Activated B cell treated with CpG ODN at 0.5 μM for 24 hours (primary cell): ENCODE measurements around the gene TFCP2L1. TPM values are rescaled to one million over a fixed set of nuclear protein-coding genes. Genes with fewer than 3 reads are reported as not detected.

Experiments used
- ATAC-seq: fragments of 200-7000 bp; cut with Tn5 transposase; one replicate; pipeline ENCODE4 v1.10.0; 2021; ENCODE audit warnings: low read depth, mild to moderate bottlenecking, moderate library complexity
- CTCF ChIA-PET: fragments of 350-600 bp; sonication (Branson Sonifier 250); formaldehyde crosslinking; loops from one replicate; lab custom pipeline; 2021; ENCODE audit warnings: antibody characterized with exemption; lab: Charles Lee
- POLR2A ChIA-PET: fragments of 350-600 bp; sonication (Branson Sonifier 250); formaldehyde crosslinking; loops from one replicate; lab custom pipeline; 2021; ENCODE audit warnings: antibody characterized with exemption; lab: Charles Lee
- DNase-seq: peaks from one replicate; pipeline ENCODE4 v3.0.0; 2022
- H3K27ac Mint-ChIP-seq: one replicate; pipeline ENCODE4 v1.8.0; 2020; ENCODE audit warnings: mixed read lengths
- H3K27me3 Mint-ChIP-seq: one replicate; pipeline ENCODE4 v1.8.0; 2021; ENCODE audit warnings: mixed read lengths
- H3K36me3 Mint-ChIP-seq: one replicate; pipeline ENCODE4 v1.8.0; 2021; ENCODE audit warnings: low read depth, mixed read lengths
- H3K4me1 Mint-ChIP-seq: one replicate; pipeline ENCODE4 v1.8.0; 2021; ENCODE audit warnings: mixed read lengths
- H3K4me3 Mint-ChIP-seq: one replicate; pipeline ENCODE4 v1.8.0; 2020; ENCODE audit warnings: mild to moderate bottlenecking, mixed read lengths
- H3K9me3 Mint-ChIP-seq: one replicate; pipeline ENCODE4 v1.8.0; 2020; ENCODE audit warnings: mixed read lengths
- intact Hi-C: fragments of 100-400 bp; cut with micrococcal nuclease; formaldehyde crosslinking; loops from one replicate; pipeline ENCODE4 v1.15.1; 2024
- total RNA-seq: library from RNA; stranded (reverse); gene quantifications from 2 replicates; pipeline ENCODE4 v1.2.3, GENCODE V29; 2022
- TF ChIP-seq, protein P1 (sequence below): fragments of 200-600 bp; IDR thresholded peaks from one replicate; pipeline ENCODE4 v1.8.0; 2022; ENCODE audit warnings: antibody characterized with exemption, mild to moderate bottlenecking

TFCP2L1 gene
- total RNA-seq, 1 donor from 2014 or later: 0.13 TPM

GRCh38 chr2:121238828-121239227 lies 46.2 kb downstream of the TFCP2L1 start:
- Mint-ChIP-seq H3K36me3 (no peaks in the 10 kb centered on the region), H3K27ac (no peak overlapping the region), H3K27me3 (peaks cover 4% of the 10 kb centered on the region), H3K9me3 (no peaks in the 10 kb centered on the region), H3K4me1 (no peaks in the 10 kb centered on the region), H3K4me3 (no peak overlapping the region)
- ATAC-seq (no peak), DNase-seq (no peak)
- TF ChIP-seq, protein P1, sequence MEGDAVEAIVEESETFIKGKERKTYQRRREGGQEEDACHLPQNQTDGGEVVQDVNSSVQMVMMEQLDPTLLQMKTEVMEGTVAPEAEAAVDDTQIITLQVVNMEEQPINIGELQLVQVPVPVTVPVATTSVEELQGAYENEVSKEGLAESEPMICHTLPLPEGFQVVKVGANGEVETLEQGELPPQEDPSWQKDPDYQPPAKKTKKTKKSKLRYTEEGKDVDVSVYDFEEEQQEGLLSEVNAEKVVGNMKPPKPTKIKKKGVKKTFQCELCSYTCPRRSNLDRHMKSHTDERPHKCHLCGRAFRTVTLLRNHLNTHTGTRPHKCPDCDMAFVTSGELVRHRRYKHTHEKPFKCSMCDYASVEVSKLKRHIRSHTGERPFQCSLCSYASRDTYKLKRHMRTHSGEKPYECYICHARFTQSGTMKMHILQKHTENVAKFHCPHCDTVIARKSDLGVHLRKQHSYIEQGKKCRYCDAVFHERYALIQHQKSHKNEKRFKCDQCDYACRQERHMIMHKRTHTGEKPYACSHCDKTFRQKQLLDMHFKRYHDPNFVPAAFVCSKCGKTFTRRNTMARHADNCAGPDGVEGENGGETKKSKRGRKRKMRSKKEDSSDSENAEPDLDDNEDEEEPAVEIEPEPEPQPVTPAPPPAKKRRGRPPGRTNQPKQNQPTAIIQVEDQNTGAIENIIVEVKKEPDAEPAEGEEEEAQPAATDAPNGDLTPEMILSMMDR: no peak
- CTCF ChIA-PET: no interaction called here
- intact Hi-C loops: no loop called here
- POLR2A ChIA-PET: no interaction called here

DNA sequence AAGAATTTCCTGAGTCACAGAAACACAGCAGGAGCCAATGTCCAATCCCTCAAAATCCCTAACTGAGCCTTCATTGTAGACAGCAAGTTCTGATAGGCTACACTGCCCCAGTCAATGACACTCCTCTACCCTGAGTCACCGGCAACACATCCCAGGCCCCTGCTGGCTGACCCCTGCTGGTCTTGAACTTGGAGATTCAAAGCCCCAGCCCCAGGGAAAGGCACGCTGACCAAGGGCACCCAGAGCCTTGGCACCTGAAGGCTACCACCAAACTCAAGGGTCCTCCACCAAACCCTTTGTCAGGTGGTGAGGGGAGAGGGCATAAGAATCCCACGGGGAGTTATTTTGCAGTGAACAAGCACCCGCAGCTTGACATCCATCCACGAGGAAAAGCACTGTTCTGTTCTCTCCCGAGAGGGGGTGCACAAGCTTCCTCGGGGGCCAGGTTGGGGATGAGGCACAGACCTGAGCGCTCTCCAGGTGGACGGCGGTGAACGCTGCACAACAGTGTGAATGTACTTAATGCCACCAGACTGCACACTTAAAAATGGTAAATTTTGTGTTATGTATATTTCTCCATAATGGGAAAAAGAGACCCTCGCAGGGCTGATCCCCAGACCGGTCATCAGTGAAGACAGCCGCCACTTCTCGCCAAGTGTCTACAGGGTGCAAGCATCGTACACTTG lies 46.9 kb downstream of the TFCP2L1 start:
- DNase-seq (no peak), ATAC-seq (no peak)
- POLR2A ChIA-PET: no interaction called here
- intact Hi-C loops: no loop called here
- Mint-ChIP-seq H3K9me3 (no peaks in the 10 kb centered on the region), H3K4me3 (no peak overlapping the region), H3K36me3 (no peaks in the 10 kb centered on the region), H3K27me3 (peaks cover 4% of the 10 kb centered on the region), H3K4me1 (no peaks in the 10 kb centered on the region), H3K27ac (no peak overlapping the region)
- CTCF ChIA-PET: no interaction called here
- TF ChIP-seq, protein P1: no peak

DNA sequence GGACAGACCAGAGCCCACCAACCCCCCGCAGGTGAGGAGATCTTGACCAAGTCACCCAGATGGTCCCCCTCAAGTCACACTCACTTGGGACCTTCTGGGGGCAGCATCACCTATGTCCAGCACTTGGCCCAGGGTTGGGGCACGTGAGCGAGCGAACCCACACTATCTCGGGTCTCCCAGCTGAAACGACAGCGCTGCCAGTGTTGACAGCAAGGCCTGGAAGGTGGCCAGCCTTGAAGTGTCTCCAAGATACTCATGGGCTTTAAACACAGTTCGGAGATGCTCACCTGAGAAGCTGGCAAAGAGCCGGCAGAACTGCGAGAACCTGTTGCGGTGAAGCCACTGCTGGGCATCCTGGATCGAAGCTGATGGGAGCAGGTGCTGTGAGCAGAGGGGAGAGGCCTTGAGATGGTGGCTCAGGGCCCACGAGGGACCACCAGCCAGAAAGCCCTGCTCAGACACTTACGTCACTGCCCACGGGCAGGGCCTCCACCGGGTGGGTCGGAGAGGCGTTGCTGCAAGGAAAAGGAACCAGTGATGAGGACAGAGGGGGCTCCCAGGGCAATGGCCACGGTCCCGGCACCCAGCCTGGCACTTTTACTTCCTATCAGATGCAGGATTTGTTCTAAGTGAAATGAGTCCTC lies 47.5 kb downstream of the TFCP2L1 start:
- Mint-ChIP-seq H3K4me1 (no peaks in the 10 kb centered on the region), H3K9me3 (no peaks in the 10 kb centered on the region), H3K4me3 (no peak overlapping the region), H3K27me3 (peaks cover 4% of the 10 kb centered on the region), H3K36me3 (no peaks in the 10 kb centered on the region), H3K27ac (no peak overlapping the region)
- no peak for DNase-seq
- CTCF ChIA-PET: no interaction called here
- ATAC-seq: no peak
- TF ChIP-seq, protein P1: no peak
- POLR2A ChIA-PET: no interaction called here
- intact Hi-C loops: no loop called here

GRCh38 chr2:121236650-121237180 lies 48.3 kb downstream of the TFCP2L1 start:
- ChIA-PET CTCF (no interaction called here), POLR2A (no interaction called here)
- Mint-ChIP-seq H3K36me3 (no peaks in the 10 kb centered on the region), H3K4me1 (no peaks in the 10 kb centered on the region), H3K27me3 (peaks cover 4% of the 10 kb centered on the region), H3K9me3 (no peaks in the 10 kb centered on the region), H3K4me3 (no peak overlapping the region), H3K27ac (no peak overlapping the region)
- DNase-seq (no peak), ATAC-seq (no peak)
- TF ChIP-seq, protein P1: no peak
- intact Hi-C loops: no loop called here

GRCh38 chr2:121236101-121236640 lies 48.8 kb downstream of the TFCP2L1 start:
- ATAC-seq: no peak
- TF ChIP-seq, protein P1: no peak
- no peak for DNase-seq
- ChIA-PET CTCF (no interaction called here), POLR2A (no interaction called here)
- no peak overlapping the region for H3K4me3 Mint-ChIP-seq
- no peak overlapping the region for H3K27ac Mint-ChIP-seq
- intact Hi-C loops: no loop called here
- no peaks in the 10 kb centered on the region for H3K9me3 Mint-ChIP-seq
- no peaks in the 10 kb centered on the region for H3K36me3 Mint-ChIP-seq
- H3K27me3 Mint-ChIP-seq: peaks cover 4% of the 10 kb centered on the region
- no peaks in the 10 kb centered on the region for H3K4me1 Mint-ChIP-seq
